ENCODE data around the gene TRPM2.
"Not testable (repeated sequence)": the region's sequence is repeated elsewhere in the genome, so short reads cannot be mapped to it uniquely, and the experiment has no call there.

TRPM2 gene

DNA sequence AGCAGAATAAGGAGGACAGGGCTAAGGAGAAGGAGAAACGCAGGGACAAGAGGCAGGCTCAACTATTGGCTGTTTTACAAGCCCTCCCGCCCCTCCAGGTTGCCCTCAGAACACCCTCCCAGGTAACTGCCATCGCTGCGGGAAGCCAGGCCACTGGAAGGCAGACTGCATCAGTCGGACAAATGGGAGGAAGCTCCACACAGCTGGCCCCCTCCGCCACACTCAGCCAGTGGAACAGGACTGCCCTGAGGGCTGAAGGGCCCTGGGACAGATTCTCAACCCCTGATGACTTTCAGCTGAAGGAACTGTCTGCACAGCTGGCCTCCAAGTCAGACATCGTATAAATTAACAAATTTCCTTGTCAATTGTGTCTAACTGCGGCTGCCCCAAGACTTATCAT, 123.7 kb downstream of the TRPM2 start:
- TF ChIP-seq MAX (IDR thresholded peaks at IDR 0.05; ENCODE audit: low read depth, low read length) (no peak), CTCF (IDR thresholded peaks at IDR 0.05; ENCODE audit: low read depth, low read length) (no peak), MYC (IDR thresholded peaks at IDR 0.05; ENCODE audit: low read depth, low read length) (no peak), POLR2A (IDR thresholded peaks at IDR 0.05; ENCODE audit: extremely low read depth, insufficient read length) (no peak)
- DNase-seq (ENCODE audit: low read depth): no peak
- no peak overlapping the region for H3K4me3 ChIP-seq (ENCODE audit: low read depth, low read length)

- DNase-seq (ENCODE audit: low read depth): no peak
- TF ChIP-seq CTCF (IDR thresholded peaks at IDR 0.05; ENCODE audit: low read depth, low read length): no peak
- TF ChIP-seq MYC (IDR thresholded peaks at IDR 0.05; ENCODE audit: low read depth, low read length): no peak
- TF ChIP-seq MAX (IDR thresholded peaks at IDR 0.05; ENCODE audit: low read depth, low read length): no peak
- TF ChIP-seq POLR2A (IDR thresholded peaks at IDR 0.05; ENCODE audit: extremely low read depth, insufficient read length): no peak
- H3K4me3 ChIP-seq (ENCODE audit: low read depth, low read length): no peak overlapping the region
These were observed 124.3 kb downstream of the TRPM2 start for GRCh38 chr21:44477712-44478111.

DNA sequence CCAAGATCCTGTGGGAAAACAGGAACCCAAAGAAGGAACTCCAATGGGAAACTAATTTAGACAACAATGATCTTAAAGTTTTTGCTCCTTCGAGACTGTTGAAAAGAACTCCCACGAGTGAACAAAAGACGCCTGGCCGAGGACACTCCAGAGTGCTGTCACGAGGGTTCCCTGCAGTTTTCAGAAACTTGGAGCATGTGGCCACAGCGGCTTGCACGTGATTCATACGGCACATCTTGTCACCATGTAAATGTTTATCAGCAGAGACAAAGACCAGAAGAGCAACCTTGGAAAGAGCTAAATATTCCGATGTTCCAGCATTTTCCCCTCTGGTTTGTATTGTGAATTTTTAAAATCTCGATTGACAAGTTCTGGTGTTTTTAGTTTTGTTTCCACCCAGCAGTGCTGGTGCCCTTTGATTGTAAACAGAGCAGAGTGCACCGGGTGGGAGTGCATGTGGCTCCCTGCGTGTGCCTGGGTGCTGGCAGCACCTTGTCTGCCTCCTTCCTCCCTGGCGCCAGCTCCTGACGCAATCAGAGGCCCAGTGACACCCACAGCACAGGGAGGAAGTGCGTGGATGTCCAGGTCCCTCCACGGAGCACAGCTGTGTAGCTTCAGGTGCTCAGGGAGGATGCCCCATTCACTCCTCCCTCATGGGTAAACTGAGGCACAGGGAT, 124.8 kb downstream of the TRPM2 start:
- no peak overlapping the region for H3K4me3 ChIP-seq (ENCODE audit: low read depth, low read length)
- TF ChIP-seq MYC (IDR thresholded peaks at IDR 0.05; ENCODE audit: low read depth, low read length): no peak
- peak; percentile 33 for DNase-seq (ENCODE audit: low read depth)

GRCh38 chr21:44478801-44479167, 125.4 kb downstream of the TRPM2 start:
- TF ChIP-seq MAX (IDR thresholded peaks at IDR 0.05; ENCODE audit: low read depth, low read length) (no peak), POLR2A (IDR thresholded peaks at IDR 0.05; ENCODE audit: extremely low read depth, insufficient read length) (no peak), CTCF (IDR thresholded peaks at IDR 0.05; ENCODE audit: low read depth, low read length) (no peak), MYC (IDR thresholded peaks at IDR 0.05; ENCODE audit: low read depth, low read length) (no peak)
- no peak overlapping the region for H3K4me3 ChIP-seq (ENCODE audit: low read depth, low read length)
- DNase-seq (ENCODE audit: low read depth): no peak

DNA sequence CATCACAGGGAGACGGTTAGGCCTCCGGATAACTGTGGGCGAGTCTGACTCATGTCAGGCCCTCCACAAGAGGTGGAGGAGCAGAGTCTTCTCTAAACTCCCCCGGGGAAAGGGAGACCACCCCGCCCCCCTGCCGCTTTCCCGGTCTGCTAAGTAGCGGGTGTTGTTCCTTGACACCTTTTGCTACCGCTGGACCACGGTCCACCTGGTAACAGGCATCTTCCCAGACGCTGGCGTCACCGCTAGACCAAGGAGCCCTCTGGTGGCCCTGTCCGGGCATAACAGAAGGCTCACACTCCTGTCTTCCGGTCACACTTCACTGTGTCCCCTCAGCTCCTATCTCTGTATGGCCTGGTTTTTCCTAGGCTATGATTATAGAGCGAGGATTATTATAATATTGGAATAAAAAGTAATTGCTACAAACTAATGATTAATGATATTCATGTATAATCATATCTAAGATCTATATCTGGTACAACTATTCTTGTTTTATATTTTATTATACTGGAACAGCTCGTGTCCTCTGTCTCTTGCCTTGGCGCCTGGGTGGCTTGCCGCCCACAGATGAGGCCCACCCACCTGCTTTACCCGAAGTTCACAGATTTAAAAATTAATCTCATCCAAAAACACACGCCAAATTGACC, 126.3 kb downstream of the TRPM2 start:
- TF ChIP-seq CTCF (IDR thresholded peaks at IDR 0.05; ENCODE audit: low read depth, low read length): peak; percentile 40
- H3K4me3 ChIP-seq (ENCODE audit: low read depth, low read length): not testable (repeated sequence)
- peak; percentile 36 for DNase-seq (ENCODE audit: low read depth)

DNA sequence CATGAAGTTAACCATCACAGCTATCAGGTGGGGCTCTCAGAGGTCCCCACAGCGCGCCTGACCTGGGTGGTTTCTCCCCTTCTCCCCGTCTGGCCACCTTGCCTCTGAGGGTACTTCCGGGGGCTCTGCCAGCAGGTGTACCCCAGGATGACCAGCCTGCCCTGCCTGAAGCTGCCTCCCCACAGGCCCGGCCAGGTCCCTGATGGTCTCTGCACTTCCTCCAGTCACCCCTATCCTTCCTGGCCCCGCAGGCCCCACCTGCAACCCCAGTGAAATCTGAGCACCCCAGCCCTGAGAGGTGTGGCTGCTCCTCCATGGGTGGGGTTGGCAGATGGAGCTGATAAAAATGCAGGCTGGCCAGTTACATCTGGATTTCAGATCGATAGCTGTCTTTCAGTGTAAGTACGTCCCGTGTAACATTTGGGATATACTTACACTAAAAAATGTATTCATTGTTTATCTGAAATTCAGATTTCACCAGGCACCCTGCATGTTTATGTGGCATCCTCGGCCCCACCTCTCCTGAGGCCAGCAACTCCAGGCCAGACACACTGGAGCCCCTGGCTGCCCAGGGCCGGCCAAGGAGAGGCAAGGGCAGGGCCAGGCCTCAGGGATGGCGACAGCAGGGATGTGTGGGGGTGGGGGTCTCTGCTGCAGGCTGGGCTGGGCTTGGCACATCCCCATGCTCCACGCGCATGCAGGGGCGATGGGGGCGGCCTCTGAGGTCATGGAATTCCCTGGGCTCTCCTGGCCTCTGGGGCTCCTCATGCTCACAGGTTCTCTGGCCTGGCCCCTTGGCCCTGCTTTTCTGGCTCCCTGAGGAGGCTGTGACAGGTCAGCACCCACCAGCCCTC, 127.0 kb downstream of the TRPM2 start:
- TF ChIP-seq POLR2A (IDR thresholded peaks at IDR 0.05; ENCODE audit: extremely low read depth, insufficient read length): no peak
- TF ChIP-seq MYC (IDR thresholded peaks at IDR 0.05; ENCODE audit: low read depth, low read length): no peak
- no peak for TF ChIP-seq CTCF (IDR thresholded peaks at IDR 0.05; ENCODE audit: low read depth, low read length)
- no peak for TF ChIP-seq MAX (IDR thresholded peaks at IDR 0.05; ENCODE audit: low read depth, low read length)
- DNase-seq (ENCODE audit: low read depth): no peak
- H3K4me3 ChIP-seq (ENCODE audit: low read depth, low read length): no peak overlapping the region

All from NB4 (cell line).